Mesendoderm (in vitro differentiated cells): ENCODE measurements around the gene LAMC2.

ENCODE experiments used
- DNase-seq: peaks from one replicate; pipeline ENCODE4 v3.0.0; 2013
- H2AK5ac ChIP-seq: 2 replicates; pipeline ENCODE4 v1.6.1; 2013; ENCODE audit warnings: low read length, inconsistent platforms
- H2BK120ac ChIP-seq: 2 replicates; pipeline ENCODE4 v1.6.1; 2013; ENCODE audit warnings: low read depth, mild to moderate bottlenecking, low read length, moderate library complexity, mixed read lengths
- H2BK15ac ChIP-seq: replicated peaks from 2 replicates; pipeline ENCODE4 v1.6.1; 2013; ENCODE audit warnings: low read depth, mild to moderate bottlenecking, moderate library complexity
- H2BK5ac ChIP-seq: 2 replicates; pipeline ENCODE4 v1.6.1; 2013; ENCODE audit warnings: low read length, inconsistent platforms
- H3K18ac ChIP-seq: 2 replicates; pipeline ENCODE4 v1.6.1; 2013; ENCODE audit warnings: mild to moderate bottlenecking, low read length, mixed read lengths
- H3K23ac ChIP-seq: one replicate; pipeline ENCODE4 v1.6.1; 2013; ENCODE audit warnings: low read length
- H3K27ac ChIP-seq: 2 replicates; pipeline ENCODE4 v1.5.1; 2013; ENCODE audit warnings: low read depth, mild to moderate bottlenecking, inconsistent platforms, low read length, moderate library complexity
- H3K27me3 ChIP-seq: 2 replicates; pipeline ENCODE4 v1.6.1; 2013; ENCODE audit warnings: low read length, control low read depth, mild to moderate bottlenecking, inconsistent platforms; ENCODE audit not compliant: insufficient read depth, poor library complexity
- H3K36me3 ChIP-seq: 2 replicates; pipeline ENCODE4 v1.6.1; 2013; ENCODE audit warnings: low read length, inconsistent platforms; ENCODE audit not compliant: control insufficient read depth, insufficient read depth
- H3K4ac ChIP-seq: one replicate; pipeline ENCODE4 v1.6.1; 2013; ENCODE audit warnings: low read depth, mild to moderate bottlenecking, low read length, moderate library complexity
- H3K4me1 ChIP-seq: 2 replicates; pipeline ENCODE4 v1.6.1; 2013; ENCODE audit warnings: low read depth, low read length, inconsistent platforms; ENCODE audit not compliant: control insufficient read depth
- H3K4me2 ChIP-seq: 2 replicates; pipeline ENCODE4 v1.6.1; 2013; ENCODE audit warnings: low read length
- H3K4me3 ChIP-seq: 2 replicates; pipeline ENCODE4 v1.5.1; 2013; ENCODE audit warnings: mild to moderate bottlenecking, low read length
- H3K56ac ChIP-seq: one replicate; pipeline ENCODE4 v1.6.1; 2013; ENCODE audit warnings: low read length
- H3K79me1 ChIP-seq: 2 replicates; pipeline ENCODE4 v1.6.1; 2013; ENCODE audit warnings: low read length, inconsistent platforms
- H3K79me2 ChIP-seq: 2 replicates; pipeline ENCODE4 v1.6.1; 2013; ENCODE audit warnings: mild to moderate bottlenecking, low read length; ENCODE audit not compliant: control insufficient read depth, insufficient read depth
- H3K9ac ChIP-seq: 2 replicates; pipeline ENCODE4 v1.6.1; 2013; ENCODE audit warnings: low read length, inconsistent platforms
- H4K5ac ChIP-seq: one replicate; pipeline ENCODE4 v1.6.1; 2013; ENCODE audit warnings: low read length
- H4K8ac ChIP-seq: one replicate; pipeline ENCODE4 v1.6.1; 2013; ENCODE audit warnings: low read depth, mild to moderate bottlenecking, control low read depth, low read length, moderate library complexity
- WGBS: extraction: QIAGEN DNeasy Blood & Tissue Kit; methylation state at CpG from one replicate; pipeline ENCODE4 v1.1.7; 2013; ENCODE audit warnings: low lambda C conversion rate, missing lambda C conversion rate; ENCODE audit not compliant: insufficient coverage; ENCODE audit errors: extremely low coverage; 5-methylcytosine and 5-hydroxymethylcytosine counted together

Gene LAMC2

DNA sequence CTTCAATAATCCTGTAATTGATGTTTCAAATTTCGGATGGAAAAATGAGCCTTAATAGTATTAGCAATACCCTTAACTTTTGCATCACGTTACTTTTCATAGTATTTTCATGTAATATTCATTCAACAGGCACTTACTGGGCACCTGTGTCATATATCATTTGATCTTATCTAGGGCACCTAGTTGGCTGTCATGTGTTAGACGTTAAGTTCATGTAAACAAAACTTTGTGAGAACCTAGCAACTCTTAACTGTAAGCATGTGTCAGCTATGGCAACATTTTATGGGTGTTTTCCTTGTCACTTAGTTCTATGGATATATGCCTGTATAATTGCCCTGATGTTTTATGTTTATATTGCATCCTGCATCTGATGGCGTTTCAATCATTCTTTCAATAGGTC is 777 bp downstream of the LAMC2 start:
- Histone ChIP-seq H4K5ac (no peak overlapping the region), H3K36me3 (no peaks in the 10 kb centered on the region), H2AK5ac (no peak overlapping the region), H3K79me2 (no peaks in the 10 kb centered on the region), H3K4ac (no peak overlapping the region), H3K9ac (no peak overlapping the region), H3K56ac (no peak overlapping the region), H3K27ac (no peak overlapping the region), H2BK120ac (no peak overlapping the region), H3K4me1 (no peaks in the 10 kb centered on the region), H3K4me2 (no peak overlapping the region), H4K8ac (no peak overlapping the region), H3K23ac (no peak overlapping the region), H3K4me3 (no peak overlapping the region), H2BK15ac (no peak overlapping the region), H3K27me3 (no peaks in the 10 kb centered on the region), H2BK5ac (no peak overlapping the region), H3K79me1 (no peaks in the 10 kb centered on the region), H3K18ac (no peak overlapping the region)
- WGBS: no CpG with 5 or more reads among the region's 4 CpGs
- DNase-seq: no peak

DNA sequence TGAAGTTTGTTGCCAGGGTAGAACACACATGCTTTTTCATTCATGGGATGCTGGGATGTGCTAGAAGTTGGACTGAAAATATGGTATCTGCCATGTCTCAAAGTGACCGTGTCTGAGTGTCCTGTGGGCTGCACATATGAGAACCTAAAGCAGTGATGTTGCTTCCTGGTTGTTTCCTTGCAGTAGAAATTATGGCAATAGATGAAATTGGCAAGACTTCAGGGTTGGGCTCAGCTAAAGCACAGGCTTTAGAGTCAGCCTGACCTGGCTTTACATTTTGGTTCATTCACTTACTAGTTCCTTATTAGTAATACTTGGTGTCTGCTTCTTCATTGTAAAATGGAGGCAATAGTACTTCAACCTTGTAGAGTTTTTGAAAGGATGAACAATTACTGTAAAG is 2.2 kb downstream of the LAMC2 start:
- Histone ChIP-seq H3K9ac (no peak overlapping the region), H3K27ac (no peak overlapping the region), H3K4ac (no peak overlapping the region), H3K56ac (no peak overlapping the region), H3K4me1 (no peaks in the 10 kb centered on the region), H2BK5ac (no peak overlapping the region), H3K18ac (no peak overlapping the region), H3K79me2 (no peaks in the 10 kb centered on the region), H2BK120ac (no peak overlapping the region), H3K23ac (no peak overlapping the region), H3K4me2 (no peak overlapping the region), H2BK15ac (no peak overlapping the region), H3K79me1 (no peaks in the 10 kb centered on the region), H4K8ac (no peak overlapping the region), H3K4me3 (no peak overlapping the region), H3K27me3 (no peaks in the 10 kb centered on the region), H4K5ac (no peak overlapping the region), H3K36me3 (no peaks in the 10 kb centered on the region), H2AK5ac (no peak overlapping the region)
- DNase-seq: no peak
- no CpG with 5 or more reads among the region's 1 CpG for WGBS

DNA sequence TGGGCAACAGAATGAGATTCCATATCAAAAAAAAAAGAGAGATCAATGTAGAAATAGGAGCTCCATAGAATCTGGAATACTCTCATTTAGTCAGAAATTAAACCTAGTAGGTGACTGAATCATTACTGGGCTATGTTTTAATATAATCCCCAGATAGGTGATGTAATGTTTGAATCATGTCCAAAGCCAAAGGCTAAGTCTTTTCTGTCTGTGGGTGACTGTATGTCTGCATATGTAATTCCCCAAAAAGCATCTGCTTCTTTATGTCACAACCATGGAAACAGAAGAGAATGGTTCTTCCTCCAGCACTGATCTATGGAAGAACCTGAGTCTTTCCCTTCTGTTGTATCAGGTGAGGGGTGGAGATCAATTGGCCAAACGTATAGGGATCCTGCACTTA is 5.8 kb downstream of the LAMC2 start:
- H3K18ac ChIP-seq: no peak overlapping the region
- H4K5ac ChIP-seq: no peak overlapping the region
- no peak overlapping the region for H3K4ac ChIP-seq
- H3K79me2 ChIP-seq: no peaks in the 10 kb centered on the region
- H4K8ac ChIP-seq: no peak overlapping the region
- no peak for DNase-seq
- no peak overlapping the region for H2BK120ac ChIP-seq
- no peak overlapping the region for H2AK5ac ChIP-seq
- no peak overlapping the region for H2BK15ac ChIP-seq
- H3K4me1 ChIP-seq: peaks cover 5% of the 10 kb centered on the region
- H3K4me3 ChIP-seq: no peak overlapping the region
- no peak overlapping the region for H2BK5ac ChIP-seq
- no CpG with 5 or more reads among the region's 1 CpG for WGBS
- no peak overlapping the region for H3K56ac ChIP-seq
- no peak overlapping the region for H3K27ac ChIP-seq
- no peak overlapping the region for H3K9ac ChIP-seq
- H3K36me3 ChIP-seq: no peaks in the 10 kb centered on the region
- H3K4me2 ChIP-seq: no peak overlapping the region
- no peaks in the 10 kb centered on the region for H3K27me3 ChIP-seq
- H3K23ac ChIP-seq: no peak overlapping the region
- H3K79me1 ChIP-seq: no peaks in the 10 kb centered on the region

DNA sequence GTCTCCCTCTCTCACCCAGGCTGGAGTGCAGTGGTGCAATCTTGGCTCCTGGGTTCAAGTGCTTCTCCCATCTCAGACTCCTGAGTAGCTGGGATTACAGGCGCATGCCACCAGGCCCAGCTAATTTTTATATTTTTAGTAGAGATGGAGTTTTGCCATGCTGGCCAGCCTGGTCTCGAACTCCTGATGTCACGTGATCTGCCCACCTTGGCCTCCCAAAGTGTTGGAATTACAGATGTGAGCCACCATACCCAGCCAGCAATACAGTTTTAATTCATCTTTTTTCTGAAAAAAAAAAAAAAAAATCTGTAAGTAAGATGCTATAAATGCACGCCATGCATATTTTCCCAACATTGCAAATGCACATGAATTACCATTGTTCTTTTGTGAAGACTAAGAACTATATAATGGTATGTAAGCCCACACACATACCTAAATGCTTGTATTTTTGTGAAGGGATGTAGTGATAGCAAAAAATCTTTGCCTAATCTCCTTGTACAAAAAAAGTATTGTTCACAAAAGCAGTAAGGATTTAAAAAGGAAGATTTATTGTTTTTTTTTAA is 8.0 kb downstream of the LAMC2 start:
- Histone ChIP-seq H3K23ac (no peak overlapping the region), H3K79me1 (no peaks in the 10 kb centered on the region), H2BK15ac (no peak overlapping the region), H3K27ac (no peak overlapping the region), H3K79me2 (no peaks in the 10 kb centered on the region), H4K5ac (no peak overlapping the region), H2BK120ac (no peak overlapping the region), H3K4ac (no peak overlapping the region), H3K9ac (no peak overlapping the region), H3K18ac (no peak overlapping the region), H2BK5ac (no peak overlapping the region), H4K8ac (no peak overlapping the region), H3K4me3 (no peak overlapping the region), H3K4me1 (peaks cover 5% of the 10 kb centered on the region), H3K56ac (no peak overlapping the region), H3K27me3 (no peaks in the 10 kb centered on the region), H3K36me3 (no peaks in the 10 kb centered on the region), H2AK5ac (no peak overlapping the region), H3K4me2 (no peak overlapping the region)
- DNase-seq: no peak
- no CpG with 5 or more reads among the region's 4 CpGs for WGBS

DNA sequence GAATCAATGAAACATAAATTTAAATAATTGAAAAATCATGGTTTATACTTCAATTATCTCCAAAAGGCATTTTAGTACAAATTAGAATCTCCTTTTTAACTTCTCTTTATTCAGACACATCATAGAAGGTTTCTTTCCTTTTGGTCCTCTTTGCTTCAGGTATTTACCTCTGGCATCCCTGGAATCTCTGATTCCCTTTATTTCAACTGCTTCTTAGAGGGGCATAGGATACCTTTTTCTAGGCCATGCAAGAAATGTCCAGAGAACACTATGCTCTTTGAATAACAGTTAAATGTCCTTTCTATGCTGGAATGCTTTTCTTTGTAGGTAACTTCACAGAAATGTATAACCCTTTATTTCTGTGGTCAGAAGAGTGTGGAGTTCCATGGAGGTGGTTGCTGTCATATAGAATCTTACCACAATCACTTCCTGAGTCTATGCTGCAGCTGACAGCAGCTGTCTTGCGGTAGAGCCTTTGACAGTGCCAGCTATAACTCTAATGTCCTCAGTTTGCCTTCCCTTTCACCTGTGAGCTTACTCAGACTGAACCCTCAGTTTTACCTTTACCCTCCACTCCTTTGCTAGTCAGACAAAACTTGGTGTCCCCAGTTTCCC is 8.6 kb downstream of the LAMC2 start:
- no peak overlapping the region for H2BK15ac ChIP-seq
- H4K5ac ChIP-seq: no peak overlapping the region
- no CpG with 5 or more reads among the region's 1 CpG for WGBS

DNA sequence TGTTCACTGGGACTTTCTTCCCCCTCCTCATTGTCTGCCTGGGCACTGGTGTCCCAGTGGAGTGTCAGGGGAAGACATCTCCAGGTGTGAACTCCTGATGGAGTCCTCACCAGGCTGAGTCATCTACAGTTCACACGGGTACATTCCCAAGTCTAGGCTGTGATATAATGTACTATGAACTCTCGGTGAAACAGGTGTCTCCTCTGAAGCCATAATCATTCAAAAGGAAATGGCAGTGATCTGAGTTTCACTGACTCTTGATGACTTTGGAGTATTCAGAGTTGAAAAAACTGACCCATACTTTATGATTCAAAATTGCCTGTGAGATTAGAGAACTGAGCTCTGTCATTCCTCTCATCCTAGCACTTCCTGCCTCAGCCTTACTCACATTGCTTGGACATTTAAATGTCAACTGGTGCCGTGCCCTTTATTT is 9.1 kb downstream of the LAMC2 start:
- H3K79me2 ChIP-seq: no peaks in the 10 kb centered on the region
- H3K4ac ChIP-seq: no peak overlapping the region
- peaks cover 5% of the 10 kb centered on the region for H3K4me1 ChIP-seq
- no peak overlapping the region for H2BK120ac ChIP-seq
- no peak overlapping the region for H3K23ac ChIP-seq
- peak; percentile 51 for DNase-seq
- H3K27me3 ChIP-seq: no peaks in the 10 kb centered on the region
- no peak overlapping the region for H3K18ac ChIP-seq
- no peaks in the 10 kb centered on the region for H3K79me1 ChIP-seq
- no peak overlapping the region for H4K5ac ChIP-seq
- no peak overlapping the region for H2BK15ac ChIP-seq
- no peak overlapping the region for H3K4me3 ChIP-seq
- no peak overlapping the region for H2BK5ac ChIP-seq
- H3K27ac ChIP-seq: no peak overlapping the region
- H3K36me3 ChIP-seq: no peaks in the 10 kb centered on the region
- H3K56ac ChIP-seq: no peak overlapping the region
- no CpG with 5 or more reads among the region's 3 CpGs for WGBS
- H2AK5ac ChIP-seq: no peak overlapping the region
- H3K9ac ChIP-seq: no peak overlapping the region
- no peak overlapping the region for H3K4me2 ChIP-seq
- H4K8ac ChIP-seq: no peak overlapping the region

More for the DNA sequence above, 8.6 kb downstream of the LAMC2 start:
- Histone ChIP-seq H3K4me2 (no peak overlapping the region), H3K79me1 (no peaks in the 10 kb centered on the region), H3K79me2 (no peaks in the 10 kb centered on the region), H3K27ac (no peak overlapping the region), H2BK120ac (no peak overlapping the region), H3K9ac (no peak overlapping the region), H2AK5ac (no peak overlapping the region), H3K4ac (no peak overlapping the region), H3K4me1 (peaks cover 5% of the 10 kb centered on the region), H2BK5ac (no peak overlapping the region), H3K27me3 (no peaks in the 10 kb centered on the region), H3K18ac (no peak overlapping the region), H3K56ac (no peak overlapping the region), H3K4me3 (no peak overlapping the region), H4K8ac (no peak overlapping the region), H3K36me3 (no peaks in the 10 kb centered on the region), H3K23ac (no peak overlapping the region)
- peak; percentile 29 for DNase-seq
